Peyer's patch (tissue), 4 donors: ENCODE data around the gene CERKL. TPM values are rescaled to one million over a fixed set of nuclear protein-coding genes. Genes with fewer than 3 reads are reported as not detected.

ENCODE experiments used
- DNase-seq, 3 donors: peaks; one replicate each; pipeline ENCODE4 v3.0.0-alpha.2; 2017 to 2019
- H3K27ac ChIP-seq, 4 donors: fragments of 200-600 bp; sonication (generic); one replicate each; pipeline ENCODE4 v1.5.1; 2016 to 2019
- H3K27me3 ChIP-seq, 2 donors: fragments of 200-600 bp; sonication (generic); one replicate each; pipeline ENCODE4 v1.5.1; 2019
- H3K36me3 ChIP-seq, 3 donors: fragments of 200-600 bp; sonication (generic); one replicate each; pipeline ENCODE4 v1.5.1; 2016 to 2019
- H3K4me1 ChIP-seq, 4 donors: fragments of 200-600 bp; sonication (generic); one replicate each; pipeline ENCODE4 v1.5.1; 2016 to 2019
- H3K4me3 ChIP-seq, 4 donors: fragments of 200-600 bp; sonication (generic); 1 replicate in 3 of 4; 2 replicates in 1 of 4; pipeline ENCODE4 v1.5.1; 2016 to 2019; ENCODE audit warnings: mild to moderate bottlenecking in 1 of 4
- H3K9me3 ChIP-seq, 4 donors: fragments of 200-600 bp; sonication (generic); one replicate each; pipeline ENCODE4 v1.5.1; 2016 to 2019; ENCODE audit warnings: mild to moderate bottlenecking in 1 of 4
- CTCF ChIP-seq, 6 experiments: fragments of 450-650 bp in 4 of 6; fragments of 200-600 bp in 2 of 6; sonication (generic) in 1 of 6; IDR thresholded peaks; one replicate each; pipeline ENCODE4 v1.5.1; 2017 to 2019; ENCODE audit warnings: antibody characterized with exemption in 6 of 6, mild to moderate bottlenecking in 3 of 6, moderate library complexity in 1 of 6
- POLR2A ChIP-seq, 2 donors: fragments of 450-650 bp; IDR thresholded peaks; one replicate each; pipeline ENCODE4 v1.5.1; 2017; ENCODE audit warnings: antibody characterized with exemption in 2 of 2, mild to moderate bottlenecking in 2 of 2, moderate library complexity in 2 of 2
- total RNA-seq, 4 donors: library from RNA; depleted of rRNA; stranded (reverse); fragments of >200 nt; gene quantifications; one replicate each; pipeline ENCODE4 v1.1.0, GENCODE V29; 2016

CERKL gene
- total RNA-seq, 4 donors from 2014 or later, result 1.6 to 5.0 (median 1.7) TPM; not detected in 1

DNA sequence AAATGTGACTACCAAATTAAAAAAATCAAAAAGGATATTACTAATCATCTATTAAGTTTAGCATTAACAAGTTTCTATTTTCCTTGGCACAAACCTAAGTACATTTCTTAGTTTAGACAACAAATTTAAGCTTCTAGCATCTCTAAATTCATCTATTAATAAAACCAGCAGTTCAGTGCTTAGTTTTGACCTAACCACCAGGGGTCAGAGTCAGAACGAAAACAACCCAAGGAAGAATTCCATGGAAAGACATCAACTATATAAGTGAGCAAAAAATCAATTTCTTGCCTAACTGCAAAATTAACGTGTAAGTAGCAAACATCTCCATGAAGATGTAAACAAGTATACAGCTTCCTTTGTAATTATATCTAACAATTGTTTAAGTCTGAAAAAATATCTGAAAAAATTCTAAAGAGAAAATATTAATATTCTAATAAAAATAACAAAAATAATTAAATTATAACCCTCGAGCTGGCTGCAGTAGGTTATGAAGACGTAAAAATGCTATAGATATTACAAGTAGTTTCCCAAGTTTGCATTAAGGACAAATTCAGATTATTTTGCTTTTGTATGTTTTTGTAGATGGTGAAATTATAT, 83.7 kb downstream of the CERKL start:
- Histone ChIP-seq H3K36me3 (no peaks in the 10 kb centered on the region), H3K4me1 (peaks cover 0 to 13% (median 0%) of the 10 kb centered on the region in 4 donors), H3K9me3 (no peaks in the 10 kb centered on the region), H3K27ac (no peak overlapping the region), H3K27me3 (no peaks in the 10 kb centered on the region), H3K4me3 (no peak overlapping the region)
- no peak for DNase-seq
- TF ChIP-seq CTCF (IDR thresholded peaks at IDR 0.05), result peak in 4 of 6 experiments; percentile 27 to 76 (median 74)
- no peak for TF ChIP-seq POLR2A (IDR thresholded peaks at IDR 0.05)

DNA sequence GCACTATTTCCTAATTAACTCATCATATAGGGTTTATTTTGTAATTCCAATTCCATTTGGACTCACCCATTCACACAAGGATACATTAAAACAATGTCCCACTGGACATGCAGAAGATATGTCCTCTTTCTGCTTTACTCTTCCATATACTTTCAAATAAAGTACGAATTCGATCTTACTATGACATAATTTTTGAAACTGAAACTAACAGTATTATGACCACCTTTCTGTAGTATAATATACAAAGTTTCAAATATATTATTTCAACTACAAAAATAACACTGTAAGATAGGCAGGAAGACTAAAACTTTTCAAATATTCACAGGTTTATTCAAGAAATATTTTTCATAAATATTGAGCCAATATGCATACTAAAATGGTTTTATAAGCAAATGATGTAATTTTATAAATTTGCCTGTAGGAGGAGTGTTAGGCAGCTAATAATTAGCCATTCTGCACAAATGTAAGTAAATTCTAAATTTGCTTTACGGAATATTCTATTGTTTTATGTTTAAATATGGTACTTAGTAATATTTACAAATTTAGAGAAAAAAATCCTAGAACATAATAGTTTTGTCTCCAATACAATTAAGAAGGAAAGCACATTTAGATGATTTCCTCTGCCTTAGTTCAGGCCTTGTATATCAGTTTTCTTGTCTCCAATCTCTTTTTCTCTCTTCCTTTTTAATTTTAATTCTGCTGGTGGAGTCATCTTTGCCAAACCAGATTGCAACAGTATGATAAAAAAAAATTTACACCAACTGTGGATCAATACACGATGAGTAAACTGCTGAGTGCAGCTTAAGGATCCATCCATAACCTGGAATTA, 85.9 kb downstream of the CERKL start:
- no peaks in the 10 kb centered on the region for H3K9me3 ChIP-seq
- no peaks in the 10 kb centered on the region for H3K27me3 ChIP-seq
- no peak for DNase-seq
- H3K4me3 ChIP-seq, result no peak overlapping the region
- peak in 4 of 6 experiments; percentile 13 to 30 (median 22) for TF ChIP-seq CTCF (IDR thresholded peaks at IDR 0.05)
- no peak for TF ChIP-seq POLR2A (IDR thresholded peaks at IDR 0.05)
- peaks cover 0 to 13% (median 0%) of the 10 kb centered on the region in 4 donors for H3K4me1 ChIP-seq
- H3K27ac ChIP-seq, result no peak overlapping the region
- H3K36me3 ChIP-seq, result no peaks in the 10 kb centered on the region

DNA sequence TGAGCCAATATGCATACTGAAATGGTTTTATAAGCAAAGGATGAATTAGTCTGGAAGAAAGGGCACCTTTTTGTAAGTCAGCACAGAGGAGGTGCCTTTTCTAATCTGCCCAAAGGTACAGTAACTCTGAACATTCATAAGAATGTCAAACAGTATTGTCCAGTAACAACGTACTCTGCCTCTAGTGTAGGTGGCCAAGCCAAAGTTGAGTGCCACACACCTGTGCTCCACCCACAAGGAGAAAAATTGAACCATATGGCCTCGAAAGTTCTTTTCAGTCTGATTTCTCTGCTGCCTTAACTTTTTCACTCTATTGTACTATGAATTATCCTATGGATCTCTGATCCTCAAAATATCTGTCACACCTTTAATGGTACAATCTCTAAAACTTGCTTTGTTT, 86.8 kb downstream of the CERKL start:
- no peak overlapping the region for H3K4me3 ChIP-seq
- TF ChIP-seq CTCF (IDR thresholded peaks at IDR 0.05) (no peak), POLR2A (IDR thresholded peaks at IDR 0.05) (no peak)
- H3K36me3 ChIP-seq, result no peaks in the 10 kb centered on the region
- H3K27ac ChIP-seq, result no peak overlapping the region
- H3K27me3 ChIP-seq, result no peaks in the 10 kb centered on the region
- no peaks in the 10 kb centered on the region for H3K9me3 ChIP-seq
- DNase-seq, result no peak
- peaks cover 0 to 4% (median 0%) of the 10 kb centered on the region in 4 donors for H3K4me1 ChIP-seq

GRCh38 chr2:181566334-181567032, 90.4 kb downstream of the CERKL start:
- Histone ChIP-seq H3K27me3 (no peaks in the 10 kb centered on the region), H3K9me3 (no peaks in the 10 kb centered on the region), H3K4me1 (no peaks in the 10 kb centered on the region), H3K4me3 (no peak overlapping the region), H3K36me3 (no peaks in the 10 kb centered on the region), H3K27ac (no peak overlapping the region)
- no peak for DNase-seq
- TF ChIP-seq POLR2A (IDR thresholded peaks at IDR 0.05) (no peak), CTCF (IDR thresholded peaks at IDR 0.05) (no peak)

GRCh38 chr2:181563101-181563692, 93.7 kb downstream of the CERKL start:
- H3K4me3 ChIP-seq, result no peak overlapping the region
- H3K36me3 ChIP-seq, result no peaks in the 10 kb centered on the region
- H3K27me3 ChIP-seq, result no peaks in the 10 kb centered on the region
- no peak overlapping the region for H3K27ac ChIP-seq
- TF ChIP-seq POLR2A (IDR thresholded peaks at IDR 0.05) (no peak), CTCF (IDR thresholded peaks at IDR 0.05) (no peak)
- no peaks in the 10 kb centered on the region for H3K4me1 ChIP-seq
- DNase-seq, result no peak
- H3K9me3 ChIP-seq, result no peaks in the 10 kb centered on the region
